GM23338 (cell line): ENCODE results near the gene COL16A1.

Source experiments
- CREB1 ChIP-seq: fragments of 250-450 bp; sonication (Bioruptor Pico); IDR thresholded peaks from 2 replicates; pipeline ENCODE4 v1.5.0; 2020; ENCODE audit warnings: low read depth, mild to moderate bottlenecking, moderate library complexity
- EZH2 ChIP-seq: fragments of 200-600 bp; sonication (generic); IDR thresholded peaks from one replicate; pipeline ENCODE4 v1.8.0; 2017; ENCODE audit warnings: antibody characterized with exemption, mild to moderate bottlenecking, low read depth; ENCODE audit not compliant: unreplicated experiment
- EZH2phosphoT487 ChIP-seq: fragments of 200-600 bp; sonication (generic); IDR thresholded peaks from one replicate; pipeline ENCODE4 v1.8.1; 2018; ENCODE audit warnings: antibody characterized with exemption; ENCODE audit not compliant: unreplicated experiment
- JUNB ChIP-seq: IDR thresholded peaks from one replicate; pipeline ENCODE4 v1.6.1; 2016; ENCODE audit warnings: antibody characterized with exemption; ENCODE audit not compliant: unreplicated experiment
- NANOG ChIP-seq: IDR thresholded peaks from 2 replicates; pipeline ENCODE4 v1.6.1; 2016; ENCODE audit warnings: antibody characterized with exemption, borderline replicate concordance
- POLR2AphosphoS5 ChIP-seq: IDR thresholded peaks from 2 replicates; pipeline ENCODE4 v1.6.1; 2016; ENCODE audit warnings: antibody characterized with exemption, low read depth
- ZNF114 ChIP-seq: fragments of 250-450 bp; sonication (Bioruptor Pico); IDR thresholded peaks from 2 replicates; pipeline ENCODE4 v1.5.0; 2020; ENCODE audit warnings: mild to moderate bottlenecking, moderate library complexity
- TF ChIP-seq, protein P1 (sequence below), 2 experiments: fragments of 200-600 bp in 1 of 2; sonication (generic) in 1 of 2; conservative IDR thresholded peaks; 2 replicates each; pipeline versions ENCODE4 v1.5.1 to v1.6.1; 2016 to 2017; ENCODE audit warnings: antibody characterized with exemption in 2 of 2, low read depth in 2 of 2, mild to moderate bottlenecking in 2 of 2, moderate library complexity in 1 of 2
- TF ChIP-seq, protein P2 (sequence below): IDR thresholded peaks from one replicate; pipeline ENCODE4 v1.6.1; 2018; ENCODE audit warnings: antibody characterized with exemption; ENCODE audit not compliant: unreplicated experiment
- TF ChIP-seq, protein P3 (sequence below): IDR thresholded peaks from 2 replicates; pipeline ENCODE4 v1.6.1; 2016; ENCODE audit warnings: antibody characterized with exemption

DNA sequence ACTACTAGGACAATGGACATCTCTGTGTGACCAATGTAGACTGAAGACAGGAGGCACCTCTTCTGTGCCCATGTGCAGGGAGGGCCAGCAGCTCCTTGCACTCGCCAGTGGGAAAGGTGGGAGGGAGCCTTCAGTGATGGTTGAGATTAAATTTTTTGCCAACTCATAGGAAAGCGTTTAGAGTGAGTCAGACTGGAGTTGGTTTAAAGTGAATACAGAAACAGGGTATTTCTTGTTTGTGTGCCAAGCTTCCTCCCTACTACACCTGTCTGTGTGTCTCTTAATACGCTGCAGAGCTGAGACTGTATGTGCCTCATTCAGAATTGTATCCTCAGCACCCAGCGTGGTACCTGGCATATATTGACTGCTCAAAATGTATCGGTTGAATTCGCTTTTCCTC, 13.5 kb upstream of the COL16A1 start:
- TF ChIP-seq, protein P1, sequence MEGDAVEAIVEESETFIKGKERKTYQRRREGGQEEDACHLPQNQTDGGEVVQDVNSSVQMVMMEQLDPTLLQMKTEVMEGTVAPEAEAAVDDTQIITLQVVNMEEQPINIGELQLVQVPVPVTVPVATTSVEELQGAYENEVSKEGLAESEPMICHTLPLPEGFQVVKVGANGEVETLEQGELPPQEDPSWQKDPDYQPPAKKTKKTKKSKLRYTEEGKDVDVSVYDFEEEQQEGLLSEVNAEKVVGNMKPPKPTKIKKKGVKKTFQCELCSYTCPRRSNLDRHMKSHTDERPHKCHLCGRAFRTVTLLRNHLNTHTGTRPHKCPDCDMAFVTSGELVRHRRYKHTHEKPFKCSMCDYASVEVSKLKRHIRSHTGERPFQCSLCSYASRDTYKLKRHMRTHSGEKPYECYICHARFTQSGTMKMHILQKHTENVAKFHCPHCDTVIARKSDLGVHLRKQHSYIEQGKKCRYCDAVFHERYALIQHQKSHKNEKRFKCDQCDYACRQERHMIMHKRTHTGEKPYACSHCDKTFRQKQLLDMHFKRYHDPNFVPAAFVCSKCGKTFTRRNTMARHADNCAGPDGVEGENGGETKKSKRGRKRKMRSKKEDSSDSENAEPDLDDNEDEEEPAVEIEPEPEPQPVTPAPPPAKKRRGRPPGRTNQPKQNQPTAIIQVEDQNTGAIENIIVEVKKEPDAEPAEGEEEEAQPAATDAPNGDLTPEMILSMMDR (conservative IDR thresholded peaks at IDR 0.05; ENCODE audit: low read depth in 2 of 2), result no peak
- no peak for TF ChIP-seq EZH2phosphoT487
- TF ChIP-seq, protein P2, sequence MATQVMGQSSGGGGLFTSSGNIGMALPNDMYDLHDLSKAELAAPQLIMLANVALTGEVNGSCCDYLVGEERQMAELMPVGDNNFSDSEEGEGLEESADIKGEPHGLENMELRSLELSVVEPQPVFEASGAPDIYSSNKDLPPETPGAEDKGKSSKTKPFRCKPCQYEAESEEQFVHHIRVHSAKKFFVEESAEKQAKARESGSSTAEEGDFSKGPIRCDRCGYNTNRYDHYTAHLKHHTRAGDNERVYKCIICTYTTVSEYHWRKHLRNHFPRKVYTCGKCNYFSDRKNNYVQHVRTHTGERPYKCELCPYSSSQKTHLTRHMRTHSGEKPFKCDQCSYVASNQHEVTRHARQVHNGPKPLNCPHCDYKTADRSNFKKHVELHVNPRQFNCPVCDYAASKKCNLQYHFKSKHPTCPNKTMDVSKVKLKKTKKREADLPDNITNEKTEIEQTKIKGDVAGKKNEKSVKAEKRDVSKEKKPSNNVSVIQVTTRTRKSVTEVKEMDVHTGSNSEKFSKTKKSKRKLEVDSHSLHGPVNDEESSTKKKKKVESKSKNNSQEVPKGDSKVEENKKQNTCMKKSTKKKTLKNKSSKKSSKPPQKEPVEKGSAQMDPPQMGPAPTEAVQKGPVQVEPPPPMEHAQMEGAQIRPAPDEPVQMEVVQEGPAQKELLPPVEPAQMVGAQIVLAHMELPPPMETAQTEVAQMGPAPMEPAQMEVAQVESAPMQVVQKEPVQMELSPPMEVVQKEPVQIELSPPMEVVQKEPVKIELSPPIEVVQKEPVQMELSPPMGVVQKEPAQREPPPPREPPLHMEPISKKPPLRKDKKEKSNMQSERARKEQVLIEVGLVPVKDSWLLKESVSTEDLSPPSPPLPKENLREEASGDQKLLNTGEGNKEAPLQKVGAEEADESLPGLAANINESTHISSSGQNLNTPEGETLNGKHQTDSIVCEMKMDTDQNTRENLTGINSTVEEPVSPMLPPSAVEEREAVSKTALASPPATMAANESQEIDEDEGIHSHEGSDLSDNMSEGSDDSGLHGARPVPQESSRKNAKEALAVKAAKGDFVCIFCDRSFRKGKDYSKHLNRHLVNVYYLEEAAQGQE, result no peak
- no peak for TF ChIP-seq JUNB
- TF ChIP-seq POLR2AphosphoS5, result no peak
- TF ChIP-seq EZH2, result no peak
- no peak for TF ChIP-seq CREB1 (CRISPR knock-in tag)
- TF ChIP-seq, protein P3, sequence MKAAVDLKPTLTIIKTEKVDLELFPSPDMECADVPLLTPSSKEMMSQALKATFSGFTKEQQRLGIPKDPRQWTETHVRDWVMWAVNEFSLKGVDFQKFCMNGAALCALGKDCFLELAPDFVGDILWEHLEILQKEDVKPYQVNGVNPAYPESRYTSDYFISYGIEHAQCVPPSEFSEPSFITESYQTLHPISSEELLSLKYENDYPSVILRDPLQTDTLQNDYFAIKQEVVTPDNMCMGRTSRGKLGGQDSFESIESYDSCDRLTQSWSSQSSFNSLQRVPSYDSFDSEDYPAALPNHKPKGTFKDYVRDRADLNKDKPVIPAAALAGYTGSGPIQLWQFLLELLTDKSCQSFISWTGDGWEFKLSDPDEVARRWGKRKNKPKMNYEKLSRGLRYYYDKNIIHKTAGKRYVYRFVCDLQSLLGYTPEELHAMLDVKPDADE, result no peak
- no peak for TF ChIP-seq NANOG
- no peak for TF ChIP-seq ZNF114 (CRISPR knock-in tag)
